Midbrain (tissue), 1 donor: ENCODE data around the gene UXS1.
"Not testable (repeated sequence)": the region's sequence is repeated elsewhere in the genome, so short reads cannot be mapped to it uniquely, and the experiment has no call there.

Source experiments
- DNase-seq: peaks from one replicate; lab custom pipeline; 2025; lab: John Stamatoyannopoulos, UW

UXS1 gene

GRCh38 chr2:106193977-106194778, at the start of gene UXS1:
TSS of gene UXS1 (minus strand) at chr2:106194301. CDS start at chr2:106194241, 60 bp downstream.
- peak; percentile 93 for DNase-seq

- DNase-seq = not testable (repeated sequence)
Measured at GRCh38 chr2:106239491-106239890, 45.4 kb upstream of the UXS1 start.

GRCh38 chr2:106235392-106235791, 41.3 kb upstream of the UXS1 start:
- not testable (repeated sequence) for DNase-seq

GRCh38 chr2:106233350-106233706, 39.2 kb upstream of the UXS1 start:
- DNase-seq = no peak

GRCh38 chr2:106232638-106233349, 38.7 kb upstream of the UXS1 start:
- peak; percentile 53 for DNase-seq

- DNase-seq = no peak
Measured at GRCh38 chr2:106223347-106223746, 29.2 kb upstream of the UXS1 start.

- DNase-seq = not testable (repeated sequence)
Measured at GRCh38 chr2:106222057-106222456, 28.0 kb upstream of the UXS1 start.

- DNase-seq = no peak
Measured at GRCh38 chr2:106219813-106220212, 25.7 kb upstream of the UXS1 start.

- DNase-seq = not testable (repeated sequence)
Measured at GRCh38 chr2:106219157-106219556, 25.1 kb upstream of the UXS1 start.

- DNase-seq = no peak
Measured at GRCh38 chr2:106208874-106209273, 14.8 kb upstream of the UXS1 start.

GRCh38 chr2:106208399-106208798, 14.3 kb upstream of the UXS1 start:
- DNase-seq = no peak

- no peak for DNase-seq
Measured at GRCh38 chr2:106207246-106207645, 13.1 kb upstream of the UXS1 start.

- DNase-seq = no peak
Measured at GRCh38 chr2:106205488-106205887, 11.4 kb upstream of the UXS1 start.

GRCh38 chr2:106204551-106204950, 10.4 kb upstream of the UXS1 start:
- not testable (repeated sequence) for DNase-seq

- DNase-seq = no peak
Measured at GRCh38 chr2:106201661-106202060, 7.6 kb upstream of the UXS1 start.

- no peak for DNase-seq
Measured at GRCh38 chr2:106197878-106198277, 3.8 kb upstream of the UXS1 start.

- no peak for DNase-seq
Measured at GRCh38 chr2:106195981-106196380, 1.9 kb upstream of the UXS1 start.

GRCh38 chr2:106195456-106195855, 1.4 kb upstream of the UXS1 start:
- no peak for DNase-seq

GRCh38 chr2:106193690-106193976, 468 bp downstream of the UXS1 start:
- DNase-seq = no peak

- DNase-seq = no peak
Measured at GRCh38 chr2:106192752-106193689, 1.1 kb downstream of the UXS1 start.

- DNase-seq = no peak
Measured at GRCh38 chr2:106191511-106192016, 2.5 kb downstream of the UXS1 start.

- DNase-seq = no peak
Measured at GRCh38 chr2:106189764-106190468, 4.2 kb downstream of the UXS1 start.
